ENCODE measurements around the gene MRPL33. TPM values are rescaled to one million over a fixed set of nuclear protein-coding genes. Genes with fewer than 3 reads are reported as not detected.

MRPL33 gene
- total and polyA plus RNA-seq, 5 donors from 2014 or later: 27.6 to 255 (median 244) TPM

GRCh38 chr2:27728081-27728858 is 43.2 kb upstream of the MRPL33 start:
- no peak for DNase-seq
- H3K4me3 ChIP-seq (ENCODE audit: low read depth, low read length): no peak overlapping the region
- Mint-ChIP-seq H3K27me3 (no peaks in the 10 kb centered on the region), H3K4me1 (peaks cover 0 to 11% (median 4%) of the 10 kb centered on the region in 4 donors), H3K9me3 (peaks cover 0 to 1% (median 0%) of the 10 kb centered on the region in 7 donors), H3K4me3 (no peak overlapping the region), H3K36me3 (no peaks in the 10 kb centered on the region), H3K27ac (no peak overlapping the region)
- no peak overlapping the region for H3K27ac ChIP-seq (ENCODE audit: insufficient read depth, low read length, poor library complexity, severe bottlenecking)
- no peaks in the 10 kb centered on the region for H3K36me3 ChIP-seq (ENCODE audit: control insufficient read depth, insufficient read depth, low read length)
- no peaks in the 10 kb centered on the region for H3K9me3 ChIP-seq (ENCODE audit: control insufficient read depth in 2 of 2, low read length in 2 of 2)
- ATAC-seq (ENCODE audit: low read depth in 2 of 2): no peak
- H3K27me3 ChIP-seq (ENCODE audit: control insufficient read depth, insufficient read depth, low read length): no peaks in the 10 kb centered on the region
- no peaks in the 10 kb centered on the region for H3K4me1 ChIP-seq (ENCODE audit: control insufficient read depth, insufficient read depth, low read length, poor library complexity, severe bottlenecking)

GRCh38 chr2:27729198-27729597 is 42.3 kb upstream of the MRPL33 start:
- Histone ChIP-seq H3K27me3 (ENCODE audit: control insufficient read depth, insufficient read depth, low read length) (no peaks in the 10 kb centered on the region), H3K9me3 (ENCODE audit: control insufficient read depth in 2 of 2, low read length in 2 of 2) (no peaks in the 10 kb centered on the region), H3K36me3 (ENCODE audit: control insufficient read depth, insufficient read depth, low read length) (no peaks in the 10 kb centered on the region), H3K4me1 (ENCODE audit: control insufficient read depth, insufficient read depth, low read length, poor library complexity, severe bottlenecking) (no peaks in the 10 kb centered on the region), H3K27ac (ENCODE audit: insufficient read depth, low read length, poor library complexity, severe bottlenecking) (no peak overlapping the region), H3K4me3 (ENCODE audit: low read depth, low read length) (no peak overlapping the region)
- ATAC-seq (ENCODE audit: low read depth in 2 of 2) (no peak), DNase-seq (no peak)
- Mint-ChIP-seq H3K4me3 (no peak overlapping the region), H3K27ac (peak overlapping the region in 1 of 3 donors; percentile 49), H3K4me1 (peaks cover 0 to 11% (median 4%) of the 10 kb centered on the region in 4 donors), H3K27me3 (no peaks in the 10 kb centered on the region), H3K36me3 (no peaks in the 10 kb centered on the region), H3K9me3 (peaks cover 0 to 1% (median 0%) of the 10 kb centered on the region in 7 donors)

- peaks cover 0 to 1% (median 0%) of the 10 kb centered on the region in 7 donors for H3K9me3 Mint-ChIP-seq
- H3K4me3 ChIP-seq (ENCODE audit: low read depth, low read length): no peak overlapping the region
- H3K27me3 Mint-ChIP-seq: no peaks in the 10 kb centered on the region
- H3K27ac Mint-ChIP-seq: no peak overlapping the region
- DNase-seq (no peak), ATAC-seq (ENCODE audit: low read depth in 2 of 2) (no peak)
- H3K36me3 Mint-ChIP-seq: no peaks in the 10 kb centered on the region
- no peak overlapping the region for H3K4me3 Mint-ChIP-seq
- no peaks in the 10 kb centered on the region for H3K4me1 ChIP-seq (ENCODE audit: control insufficient read depth, insufficient read depth, low read length, poor library complexity, severe bottlenecking)
- no peak overlapping the region for H3K27ac ChIP-seq (ENCODE audit: insufficient read depth, low read length, poor library complexity, severe bottlenecking)
- peaks cover 0 to 13% (median 4%) of the 10 kb centered on the region in 4 donors for H3K4me1 Mint-ChIP-seq
- no peaks in the 10 kb centered on the region for H3K9me3 ChIP-seq (ENCODE audit: control insufficient read depth in 2 of 2, low read length in 2 of 2)
- no peaks in the 10 kb centered on the region for H3K27me3 ChIP-seq (ENCODE audit: control insufficient read depth, insufficient read depth, low read length)
- no peaks in the 10 kb centered on the region for H3K36me3 ChIP-seq (ENCODE audit: control insufficient read depth, insufficient read depth, low read length)
Measured at GRCh38 chr2:27729614-27730013, 41.9 kb upstream of the MRPL33 start.

- H3K4me3 Mint-ChIP-seq: no peak overlapping the region
- no peak overlapping the region for H3K4me3 ChIP-seq (ENCODE audit: low read depth, low read length)
- H3K4me1 ChIP-seq (ENCODE audit: control insufficient read depth, insufficient read depth, low read length, poor library complexity, severe bottlenecking): peaks cover 3% of the 10 kb centered on the region
- H3K36me3 Mint-ChIP-seq: no peaks in the 10 kb centered on the region
- no peaks in the 10 kb centered on the region for H3K27me3 Mint-ChIP-seq
- DNase-seq (no peak), ATAC-seq (ENCODE audit: low read depth in 2 of 2) (no peak)
- peaks cover 0 to 17% (median 4%) of the 10 kb centered on the region in 4 donors for H3K4me1 Mint-ChIP-seq
- no peak overlapping the region for H3K27ac Mint-ChIP-seq
- no peaks in the 10 kb centered on the region for H3K27me3 ChIP-seq (ENCODE audit: control insufficient read depth, insufficient read depth, low read length)
- no peaks in the 10 kb centered on the region for H3K36me3 ChIP-seq (ENCODE audit: control insufficient read depth, insufficient read depth, low read length)
- no peaks in the 10 kb centered on the region for H3K9me3 ChIP-seq (ENCODE audit: control insufficient read depth in 2 of 2, low read length in 2 of 2)
- no peaks in the 10 kb centered on the region for H3K9me3 Mint-ChIP-seq
- no peak overlapping the region for H3K27ac ChIP-seq (ENCODE audit: insufficient read depth, low read length, poor library complexity, severe bottlenecking)
Measured at GRCh38 chr2:27730261-27730662, 41.3 kb upstream of the MRPL33 start.

GRCh38 chr2:27730980-27731691 is 40.4 kb upstream of the MRPL33 start:
- Mint-ChIP-seq H3K27ac (peak overlapping the region in 1 of 3 donors; percentile 12), H3K27me3 (no peaks in the 10 kb centered on the region)
- ATAC-seq (ENCODE audit: low read depth in 2 of 2): no peak

GRCh38 chr2:27734305-27734704 is 37.2 kb upstream of the MRPL33 start:
- Histone ChIP-seq H3K27ac (ENCODE audit: insufficient read depth, low read length, poor library complexity, severe bottlenecking) (no peak overlapping the region), H3K27me3 (ENCODE audit: control insufficient read depth, insufficient read depth, low read length) (no peaks in the 10 kb centered on the region), H3K36me3 (ENCODE audit: control insufficient read depth, insufficient read depth, low read length) (no peaks in the 10 kb centered on the region), H3K4me1 (ENCODE audit: control insufficient read depth, insufficient read depth, low read length, poor library complexity, severe bottlenecking) (peaks cover 11% of the 10 kb centered on the region), H3K9me3 (ENCODE audit: control insufficient read depth in 2 of 2, low read length in 2 of 2) (no peaks in the 10 kb centered on the region), H3K4me3 (ENCODE audit: low read depth, low read length) (no peak overlapping the region)
- Mint-ChIP-seq H3K9me3 (peaks cover 0 to 1% (median 0%) of the 10 kb centered on the region in 7 donors), H3K4me3 (peak overlapping the region; percentile 6 to 66 (median 42)), H3K27me3 (no peaks in the 10 kb centered on the region), H3K36me3 (no peaks in the 10 kb centered on the region), H3K4me1 (peaks cover 0 to 17% (median 7%) of the 10 kb centered on the region in 4 donors), H3K27ac (peak overlapping the region in 1 of 3 donors; percentile 86)
- DNase-seq: no peak
- no peak for ATAC-seq (ENCODE audit: low read depth in 2 of 2)

More at GRCh38 chr2:27730980-27731691, 40.4 kb upstream of the MRPL33 start:
- Histone ChIP-seq H3K4me3 (ENCODE audit: low read depth, low read length) (no peak overlapping the region), H3K27me3 (ENCODE audit: control insufficient read depth, insufficient read depth, low read length) (no peaks in the 10 kb centered on the region), H3K9me3 (ENCODE audit: control insufficient read depth in 2 of 2, low read length in 2 of 2) (no peaks in the 10 kb centered on the region), H3K36me3 (ENCODE audit: control insufficient read depth, insufficient read depth, low read length) (no peaks in the 10 kb centered on the region), H3K27ac (ENCODE audit: insufficient read depth, low read length, poor library complexity, severe bottlenecking) (no peak overlapping the region), H3K4me1 (ENCODE audit: control insufficient read depth, insufficient read depth, low read length, poor library complexity, severe bottlenecking) (peaks cover 11% of the 10 kb centered on the region)
- Mint-ChIP-seq H3K36me3 (no peaks in the 10 kb centered on the region), H3K4me3 (no peak overlapping the region), H3K9me3 (no peaks in the 10 kb centered on the region), H3K4me1 (peaks cover 0 to 22% (median 5%) of the 10 kb centered on the region in 4 donors)
- DNase-seq: no peak

GRCh38 chr2:27735263-27735904 is 36.1 kb upstream of the MRPL33 start:
- Histone ChIP-seq H3K4me3 (ENCODE audit: low read depth, low read length) (peak overlapping the region; percentile 41), H3K27ac (ENCODE audit: insufficient read depth, low read length, poor library complexity, severe bottlenecking) (no peak overlapping the region), H3K9me3 (ENCODE audit: control insufficient read depth in 2 of 2, low read length in 2 of 2) (no peaks in the 10 kb centered on the region), H3K36me3 (ENCODE audit: control insufficient read depth, insufficient read depth, low read length) (no peaks in the 10 kb centered on the region), H3K27me3 (ENCODE audit: control insufficient read depth, insufficient read depth, low read length) (no peaks in the 10 kb centered on the region), H3K4me1 (ENCODE audit: control insufficient read depth, insufficient read depth, low read length, poor library complexity, severe bottlenecking) (peaks cover 11% of the 10 kb centered on the region)
- H3K27ac Mint-ChIP-seq: peak overlapping the region in 2 of 3 donors; percentile 31 to 86
- ATAC-seq (ENCODE audit: low read depth in 2 of 2) (peak; percentile 74 to 79), DNase-seq (peak; percentile 10 to 56 (median 27))
- peak overlapping the region; percentile 55 to 86 (median 69) for H3K4me3 Mint-ChIP-seq
- H3K27me3 Mint-ChIP-seq: no peaks in the 10 kb centered on the region
- H3K4me1 Mint-ChIP-seq: peaks cover 0 to 14% (median 7%) of the 10 kb centered on the region in 4 donors
- H3K9me3 Mint-ChIP-seq: peaks cover 0 to 1% (median 0%) of the 10 kb centered on the region in 7 donors
- H3K36me3 Mint-ChIP-seq: no peaks in the 10 kb centered on the region

All from CD4-positive, CD25-positive, alpha-beta regulatory T cell (primary cell).